B cell (primary cell): ENCODE measurements around the gene LENG9. TPM values are rescaled to one million over a fixed set of nuclear protein-coding genes. Genes with fewer than 3 reads are reported as not detected.

ENCODE experiments used
- ATAC-seq: fragments of 200-7000 bp; cut with Tn5 transposase; one replicate; pipeline ENCODE4 v1.10.0; 2021; ENCODE audit warnings: low read depth, mild to moderate bottlenecking, moderate number of reproducible peaks, moderate library complexity
- CTCF ChIA-PET: fragments of 350-600 bp; sonication (Branson Sonifier 250); formaldehyde crosslinking; loops from one replicate; lab custom pipeline; 2021; ENCODE audit warnings: antibody characterized with exemption, inconsistent platforms; lab: Charles Lee
- POLR2A ChIA-PET: fragments of 350-600 bp; sonication (Branson Sonifier 250); formaldehyde crosslinking; loops from one replicate; lab custom pipeline; 2021; ENCODE audit warnings: antibody characterized with exemption; lab: Charles Lee
- DNase-seq: peaks from one replicate; pipeline ENCODE4 v3.0.0; 2013
- H2AFZ ChIP-seq: 2 replicates; pipeline ENCODE4 v1.6.1; 2012; ENCODE audit warnings: mild to moderate bottlenecking, low read depth, low read length; ENCODE audit not compliant: insufficient read depth, poor library complexity, severe bottlenecking
- H3K27ac ChIP-seq, 2 donors: 1 replicate in 1 of 2; 2 replicates in 1 of 2; pipeline ENCODE4 v1.5.1; 2012 to 2013; ENCODE audit warnings: low read length in 2 of 2, mild to moderate bottlenecking in 2 of 2, moderate library complexity in 1 of 2
- H3K27me3 ChIP-seq, 4 experiments: fragments of 200-600 bp in 1 of 4; sonication (generic) in 1 of 4; replicated peaks in 1 of 4; 1 replicate in 2 of 4; 2 replicates in 2 of 4; pipeline versions ENCODE4 v1.6.1 to v1.7.0; 2013 to 2016; ENCODE audit warnings: low read length in 3 of 4, mild to moderate bottlenecking in 2 of 4, mixed read lengths in 1 of 4, moderate library complexity in 1 of 4; ENCODE audit not compliant: insufficient read depth in 4 of 4, control insufficient read depth in 3 of 4; ENCODE audit errors: control extremely low read depth in 1 of 4
- H3K36me3 ChIP-seq, 2 experiments: replicated peaks in 1 of 2; 1 replicate in 1 of 2; 2 replicates in 1 of 2; pipeline versions ENCODE4 v1.6.1 to v1.7.1; 2013; ENCODE audit warnings: low read length in 1 of 2; ENCODE audit not compliant: insufficient read depth in 2 of 2, control insufficient read depth in 1 of 2; ENCODE audit errors: control extremely low read depth in 1 of 2, extremely low read depth in 1 of 2
- H3K4me1 ChIP-seq, 2 donors: fragments of 200-600 bp in 1 of 2; sonication (generic) in 1 of 2; 1 replicate in 1 of 2; 2 replicates in 1 of 2; pipeline versions ENCODE4 v1.5.1 to v1.6.1; 2013 to 2017; ENCODE audit warnings: low read length in 2 of 2; ENCODE audit not compliant: control insufficient read depth in 2 of 2, insufficient read depth in 2 of 2
- H3K4me2 ChIP-seq: replicated peaks from 2 replicates; pipeline ENCODE3; 2012; ENCODE audit warnings: mild to moderate bottlenecking, low read depth, low read length; ENCODE audit not compliant: poor library complexity, severe bottlenecking
- H3K4me3 ChIP-seq, 5 experiments: fragments of 200-600 bp in 1 of 5; sonication (generic) in 1 of 5; 1 replicate in 3 of 5; 2 replicates in 2 of 5; pipeline versions ENCODE4 v1.5.1 to v1.7.0; 2011 to 2016; ENCODE audit warnings: low read length in 4 of 5, mild to moderate bottlenecking in 4 of 5, low read depth in 2 of 5, control low read depth in 1 of 5, moderate library complexity in 1 of 5; ENCODE audit not compliant: insufficient read depth in 1 of 5; ENCODE audit errors: control extremely low read depth in 1 of 5, extremely low read depth in 1 of 5
- H3K79me2 ChIP-seq: fragments of 200-600 bp; sonication (generic); one replicate; pipeline ENCODE4 v1.6.0; 2016; ENCODE audit warnings: low read length; ENCODE audit not compliant: control insufficient read depth, insufficient read depth
- H3K9ac ChIP-seq: fragments of 200-600 bp; sonication (generic); 2 replicates; pipeline ENCODE4 v1.6.1; 2017; ENCODE audit warnings: mild to moderate bottlenecking, low read length, moderate library complexity
- H3K9me3 ChIP-seq, 3 donors: one replicate each; pipeline versions ENCODE4 v1.6.1 to v1.7.1; 2013; ENCODE audit warnings: low read length in 2 of 3; ENCODE audit not compliant: control insufficient read depth in 2 of 3, insufficient read depth in 1 of 3; ENCODE audit errors: control extremely low read depth in 1 of 3
- H4K20me1 ChIP-seq: 2 replicates; pipeline ENCODE4 v1.6.0; 2012; ENCODE audit warnings: mild to moderate bottlenecking, low read length; ENCODE audit not compliant: insufficient read depth, control insufficient read depth, poor library complexity, severe bottlenecking
- H3K27ac Mint-ChIP-seq: one replicate; pipeline ENCODE4 v1.8.0; 2021; ENCODE audit warnings: mixed read lengths
- H3K27me3 Mint-ChIP-seq: one replicate; pipeline ENCODE4 v1.8.0; 2021; ENCODE audit warnings: mixed read lengths
- H3K4me1 Mint-ChIP-seq: one replicate; pipeline ENCODE4 v1.8.0; 2021; ENCODE audit warnings: mixed read lengths
- H3K4me3 Mint-ChIP-seq: one replicate; pipeline ENCODE4 v1.8.0; 2021; ENCODE audit warnings: mixed read lengths
- H3K9me3 Mint-ChIP-seq: one replicate; pipeline ENCODE4 v1.8.0; 2022; ENCODE audit warnings: mixed read lengths; ENCODE audit not compliant: insufficient read depth
- CTCF ChIP-seq: fragments of 200-600 bp; IDR thresholded peaks from one replicate; pipeline ENCODE4 v1.8.0; 2022; ENCODE audit warnings: antibody characterized with exemption, mild to moderate bottlenecking
- EZH2 ChIP-seq: IDR thresholded peaks from 2 replicates; pipeline ENCODE4 v1.6.1; 2012; ENCODE audit warnings: borderline replicate concordance, low read depth, mild to moderate bottlenecking, moderate library complexity, low read length; ENCODE audit not compliant: insufficient read depth, poor library complexity, severe bottlenecking
- WGBS: methylation state at CpG from one replicate; pipeline ENCODE4 v1.1.5; 2013; ENCODE audit warnings: missing lambda C conversion rate; ENCODE audit not compliant: insufficient coverage; 5-methylcytosine and 5-hydroxymethylcytosine counted together
- intact Hi-C: fragments of 100-400 bp; cut with micrococcal nuclease; formaldehyde crosslinking; loops from one replicate; pipeline ENCODE4 v1.10.0; 2022
- polyA plus RNA-seq: library from polyadenylated mRNA; depleted of rRNA; stranded (reverse); fragments of >200 nt; gene quantifications from 2 replicates; pipeline ENCODE4 v1.2.3, GENCODE V29; 2012
- total RNA-seq, 2 donors: library from RNA; stranded (reverse); fragments of 120-200 nt in 1 of 2; gene quantifications; 1 replicate in 1 of 2; 2 replicates in 1 of 2; pipeline versions ENCODE4 v1.2.3 to v1.2.4, GENCODE V29; 2013 to 2022

Gene LENG9
- total and polyA plus RNA-seq, 2 donors (not counting 1 experiment from before 2014, with no cell fraction given) = 4.6 to 6.6 TPM

DNA sequence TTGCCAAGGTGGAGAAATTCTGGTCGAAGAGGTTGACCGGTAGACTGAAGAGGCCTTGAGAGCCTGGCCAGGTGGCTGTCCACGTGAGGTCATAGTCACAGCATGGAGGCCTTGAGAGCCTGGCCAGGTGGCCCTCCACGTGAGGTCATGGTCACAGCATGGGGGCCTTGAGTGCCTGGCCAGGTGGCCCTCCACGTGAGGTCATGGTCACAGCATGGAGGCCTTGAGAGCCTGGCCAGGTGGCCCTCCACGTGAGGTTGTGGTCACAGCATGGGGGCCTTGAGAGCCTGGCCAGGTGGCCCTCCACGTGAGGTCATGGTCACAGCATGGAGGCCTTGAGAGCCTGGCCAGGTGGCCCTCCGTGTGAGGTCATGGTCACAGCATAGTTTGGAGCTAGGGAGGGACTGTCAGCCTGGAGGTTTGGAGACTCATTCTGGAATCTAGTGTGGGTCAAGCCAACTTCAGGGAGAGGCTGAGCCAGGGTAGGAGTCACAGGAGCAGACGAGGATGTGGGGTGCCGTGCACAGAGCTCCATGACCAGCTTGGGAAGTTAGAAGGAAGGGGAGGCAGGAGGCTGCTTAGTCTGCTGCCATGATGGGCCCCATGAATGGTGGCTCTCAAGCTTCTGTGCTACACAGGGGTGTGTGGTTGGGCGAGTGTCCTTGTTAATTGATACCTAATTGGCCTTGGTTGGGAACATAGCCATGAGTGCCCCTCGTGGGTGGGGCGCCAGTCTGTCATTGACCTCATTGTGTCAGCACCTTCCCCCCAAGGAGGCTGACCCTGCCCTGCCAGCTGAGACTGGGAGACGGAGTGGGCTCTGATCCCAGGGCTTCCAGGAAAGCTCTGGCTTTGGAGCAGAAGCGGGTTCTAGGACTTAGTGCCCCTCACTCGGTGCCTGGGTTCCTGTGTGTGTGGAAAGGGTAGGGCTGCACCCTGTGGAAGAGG lies 4.0 kb downstream of the LENG9 start:
- H3K4me3 Mint-ChIP-seq = no peak overlapping the region
- H3K9me3 Mint-ChIP-seq = no peaks in the 10 kb centered on the region
- no peak for TF ChIP-seq CTCF
- no peak for TF ChIP-seq EZH2
- Histone ChIP-seq H3K4me2 (no peak overlapping the region), H4K20me1 (peaks cover 83% of the 10 kb centered on the region), H3K27me3 (no peaks in the 10 kb centered on the region), H3K4me1 (peaks cover 14 to 25% of the 10 kb centered on the region in 2 donors), H3K79me2 (peaks cover 48% of the 10 kb centered on the region), H2AFZ (no peak overlapping the region), H3K4me3 (no peak overlapping the region), H3K36me3 (peaks cover 0 to 71% of the 10 kb centered on the region in 2 experiments), H3K27ac (no peak overlapping the region), H3K9ac (no peak overlapping the region), H3K9me3 (peaks cover 0 to 11% (median 0%) of the 10 kb centered on the region in 3 donors)
- peak overlapping the region; percentile 59 for H3K27ac Mint-ChIP-seq
- intact Hi-C loops = loop anchor here (5.0 kb wide), 1 partner anchor 592 kb away; the partner anchor contains the start of gene MYADM
- H3K4me1 Mint-ChIP-seq = peaks cover 20% of the 10 kb centered on the region
- DNase-seq = no peak
- CTCF ChIA-PET = no interaction called here
- POLR2A ChIA-PET = interaction anchor here (1.4 kb wide), 1 partner anchor 11 kb away, joined by 10 read pairs; the partner anchor contains the start of gene LENG8
- WGBS = 88% methylated on average over 16 of the region's 16 CpGs
- ATAC-seq = no peak
- H3K27me3 Mint-ChIP-seq = no peaks in the 10 kb centered on the region
